Measurements from ENCODE around the gene SDC3. TPM values are rescaled to one million over a fixed set of nuclear protein-coding genes. Genes with fewer than 3 reads are reported as not detected.
A peak's percentile ranks its signal among the peaks of the same experiment; 100 is the strongest.

SDC3 gene
- total RNA-seq, 1 experiment from 2014 or later, result 0.31 TPM

- peak; percentile 57 for DNase-seq (ENCODE audit: low spot score)
These were observed 20.8 kb upstream of the SDC3 start for GRCh38 chr1:30929135-30929889.

GRCh38 chr1:30928789-30929134 is 20.2 kb upstream of the SDC3 start:
- no peak for DNase-seq (ENCODE audit: low spot score)

DNA sequence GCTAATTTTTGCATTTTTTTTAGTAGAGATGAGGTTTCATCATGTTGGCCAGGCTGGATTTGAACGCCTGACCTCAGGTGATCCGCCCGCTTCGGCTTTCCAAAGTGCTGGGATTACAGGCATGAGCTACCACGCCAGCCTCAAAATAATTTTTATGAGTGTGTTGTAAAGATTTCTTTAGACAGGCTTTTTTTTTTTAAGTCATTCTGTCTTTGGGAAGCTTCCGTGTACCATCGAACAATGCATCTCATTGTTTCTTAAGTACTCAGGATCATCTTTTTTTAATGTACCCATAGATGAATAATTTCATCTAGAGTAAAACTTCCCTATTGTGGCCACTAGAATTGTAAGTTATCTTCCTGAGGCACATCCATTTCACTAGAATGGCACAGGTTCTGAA is 19.6 kb upstream of the SDC3 start:
- DNase-seq (ENCODE audit: low spot score), result no peak

DNA sequence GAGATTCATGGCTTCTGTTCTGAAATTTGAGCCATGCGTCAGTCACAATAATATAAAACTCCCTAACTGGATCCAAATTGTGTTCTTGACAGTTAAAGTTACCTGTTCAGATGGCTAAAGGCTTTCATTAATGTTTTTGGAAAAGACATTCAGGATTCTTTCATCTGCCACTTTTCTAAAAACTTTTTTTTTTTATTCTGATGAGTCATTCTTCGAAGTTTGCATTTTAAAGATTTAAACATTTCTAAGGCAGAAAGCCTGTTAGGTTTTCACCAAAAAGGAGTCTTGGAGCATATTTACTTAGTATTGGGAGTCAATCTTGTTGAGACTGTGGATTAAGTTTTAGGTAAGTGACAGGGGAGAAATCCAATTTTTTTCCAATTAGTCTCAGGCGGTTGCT is 18.9 kb upstream of the SDC3 start:
- DNase-seq (ENCODE audit: low spot score), result no peak

DNA sequence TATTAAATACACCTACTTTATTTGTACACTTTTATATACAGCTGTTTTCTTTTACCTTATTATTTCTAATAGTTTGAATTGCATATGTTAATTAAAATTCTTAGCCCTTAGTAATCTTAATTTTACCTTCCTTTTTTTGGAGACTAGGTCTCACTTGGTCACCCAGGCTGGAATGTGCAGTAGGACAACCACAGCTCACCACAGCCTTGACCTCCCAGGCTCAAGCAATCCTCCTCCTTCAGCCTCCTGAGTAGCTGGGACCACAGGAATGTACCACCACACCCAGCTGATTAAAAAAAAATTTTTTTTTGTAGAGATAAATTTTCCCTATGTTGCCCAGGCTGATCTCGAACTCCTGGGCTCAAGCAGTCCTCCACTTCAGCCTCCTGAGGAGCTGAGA is 15.0 kb upstream of the SDC3 start:
- no peak for DNase-seq (ENCODE audit: low spot score)

DNA sequence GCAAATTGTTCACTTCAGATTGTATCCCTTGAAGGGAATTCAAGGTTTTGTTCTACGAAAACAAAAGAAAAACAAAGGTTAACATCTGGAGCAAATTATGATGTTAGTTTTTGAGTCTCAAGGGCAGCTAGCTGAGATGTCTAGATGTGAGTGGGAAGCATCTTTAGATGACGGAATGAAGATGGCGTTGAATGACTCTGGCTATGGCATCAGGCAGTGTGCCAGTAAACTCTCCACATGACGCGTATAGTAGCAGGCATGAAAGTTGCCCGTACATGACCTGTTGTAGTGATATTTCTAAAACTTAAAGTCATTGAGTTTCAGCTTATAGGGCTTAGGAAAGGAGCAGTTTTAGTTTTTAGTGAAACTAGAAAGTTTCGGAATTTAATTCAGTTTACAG is 12.3 kb upstream of the SDC3 start:
- no peak for DNase-seq (ENCODE audit: low spot score)

DNA sequence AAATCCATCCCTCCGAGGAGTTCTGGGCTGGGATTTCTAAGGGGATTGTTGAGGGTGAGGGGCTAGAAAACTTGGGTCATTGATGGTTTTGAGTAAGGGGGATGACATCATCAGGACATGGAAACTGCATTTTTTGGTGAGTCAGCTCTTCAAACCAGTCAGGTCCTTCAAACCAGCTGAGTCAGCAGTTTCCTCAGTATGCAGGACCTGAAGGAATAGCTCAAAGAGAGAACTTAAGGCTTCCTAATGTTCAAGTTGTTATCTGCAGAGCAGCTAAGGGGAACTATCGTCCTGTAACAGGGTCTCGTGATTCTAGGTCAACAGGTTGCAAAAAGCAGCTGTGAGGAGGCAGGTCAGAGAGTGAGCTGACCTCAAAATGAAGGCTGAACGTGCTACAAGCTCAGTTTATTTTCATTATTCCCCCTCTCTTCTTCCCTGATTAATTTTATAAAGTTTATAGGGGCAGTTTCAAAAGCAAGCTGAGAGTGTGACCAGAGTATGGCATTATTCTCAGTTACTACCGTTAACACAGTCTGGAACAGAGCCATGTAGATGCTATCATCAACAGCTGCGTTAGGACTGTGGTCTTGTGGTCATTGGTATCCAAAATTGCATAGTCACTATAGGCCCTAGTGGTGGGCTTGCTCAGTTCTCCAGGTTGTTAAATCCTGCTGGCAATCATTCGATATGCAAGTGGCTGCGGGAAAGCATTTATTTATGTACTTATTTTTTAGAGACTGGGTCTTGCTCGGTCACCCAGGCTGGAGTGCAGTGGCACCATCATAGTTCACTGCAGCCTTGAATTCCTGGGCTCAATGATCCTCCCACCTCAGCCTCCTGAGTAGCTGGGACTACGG is 10.7 kb upstream of the SDC3 start:
- no peak for DNase-seq (ENCODE audit: low spot score)

GRCh38 chr1:30916296-30916695 is 7.7 kb upstream of the SDC3 start:
- no peak for DNase-seq (ENCODE audit: low spot score)

GRCh38 chr1:30915491-30916230 is 7.1 kb upstream of the SDC3 start:
- DNase-seq (ENCODE audit: low spot score), result no peak

- no peak for DNase-seq (ENCODE audit: low spot score)
These were observed 6.4 kb upstream of the SDC3 start for GRCh38 chr1:30914931-30915330.

- DNase-seq (ENCODE audit: low spot score), result no peak
These were observed 6.0 kb upstream of the SDC3 start for GRCh38 chr1:30914587-30914922.

DNA sequence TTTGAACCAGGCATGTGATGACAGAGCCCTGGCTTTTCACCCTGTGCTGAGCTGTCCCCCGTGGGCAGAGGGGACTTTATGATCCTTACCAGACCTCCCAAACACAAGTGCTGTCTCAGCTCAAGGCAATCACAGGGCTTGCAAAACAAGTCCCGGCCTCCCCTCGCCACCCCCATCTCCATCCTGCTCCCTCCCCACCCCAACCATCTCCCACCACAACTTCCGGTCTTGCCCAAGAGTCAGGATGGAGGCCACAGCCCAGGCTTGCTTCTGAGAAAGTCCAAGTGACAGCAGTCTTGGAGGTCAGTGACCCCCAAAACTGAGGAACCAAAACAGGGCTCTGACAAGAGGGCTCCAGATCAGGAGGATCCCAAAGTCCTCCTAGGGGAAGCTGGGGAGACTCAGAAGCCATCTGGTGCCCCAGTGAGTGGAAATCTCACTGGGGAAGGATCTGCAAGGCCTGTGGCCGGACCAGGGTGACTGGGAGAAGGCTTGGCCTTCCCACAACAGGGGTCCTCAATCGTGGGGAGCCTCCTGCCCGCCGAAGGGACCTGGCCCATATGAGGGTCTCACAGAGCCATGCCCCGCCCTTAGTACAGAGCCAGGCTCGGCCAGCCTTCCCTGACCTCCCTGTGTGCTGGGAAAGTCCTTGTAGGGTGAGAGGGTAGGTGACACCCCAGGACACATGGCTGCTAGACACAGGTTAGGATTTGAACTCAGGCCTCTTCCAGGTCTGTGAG is 4.5 kb upstream of the SDC3 start:
- DNase-seq (ENCODE audit: low spot score), result no peak

- no peak for DNase-seq (ENCODE audit: low spot score)
These were observed 3.7 kb upstream of the SDC3 start for GRCh38 chr1:30912224-30912623.

DNA sequence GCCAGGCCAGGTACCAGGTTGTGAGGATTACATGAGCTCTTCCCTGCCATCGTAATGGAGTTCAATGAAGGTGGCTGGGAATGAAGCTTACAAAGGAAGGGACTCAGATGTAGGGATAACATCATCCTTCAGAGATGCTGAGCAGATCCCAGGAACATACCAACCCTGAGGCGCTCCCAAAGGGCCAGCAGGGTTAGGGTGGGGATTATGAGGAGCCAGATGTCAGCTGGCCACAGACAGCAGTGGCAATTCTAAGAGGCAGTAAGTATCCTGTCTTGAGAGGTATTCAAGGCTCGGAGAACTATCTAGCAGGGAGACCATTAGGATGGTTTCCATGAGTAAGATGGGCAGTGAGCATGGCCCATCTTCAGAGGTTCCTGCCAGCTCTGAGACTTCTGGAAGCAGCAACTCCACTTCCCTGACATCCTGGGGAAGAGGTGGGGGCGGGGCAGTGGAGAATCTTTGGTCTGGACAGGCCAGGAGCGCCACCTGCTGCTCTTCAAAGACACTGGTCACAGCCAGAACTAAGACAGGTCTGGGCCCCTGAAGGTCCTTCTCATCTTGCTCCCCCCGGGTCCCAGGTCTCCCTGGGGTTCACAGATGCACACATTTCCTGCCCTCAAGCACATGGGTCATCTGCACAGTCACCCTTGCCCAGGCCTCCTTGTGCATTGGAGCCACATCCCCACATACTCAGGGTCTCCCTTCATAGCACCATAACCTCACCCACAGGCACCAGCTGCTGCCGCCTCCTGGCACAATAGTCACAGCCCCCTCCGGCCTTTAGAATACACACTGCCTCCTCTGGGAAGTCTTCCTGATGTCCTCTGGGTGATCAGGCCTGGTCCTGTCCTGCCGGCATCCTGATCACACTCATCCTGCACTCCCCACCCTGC is 2.7 kb upstream of the SDC3 start:
- peak; percentile 89 for DNase-seq (ENCODE audit: low spot score)

GRCh38 chr1:30909365-30910068 is 959 bp upstream of the SDC3 start:
- no peak for DNase-seq (ENCODE audit: low spot score)

DNA sequence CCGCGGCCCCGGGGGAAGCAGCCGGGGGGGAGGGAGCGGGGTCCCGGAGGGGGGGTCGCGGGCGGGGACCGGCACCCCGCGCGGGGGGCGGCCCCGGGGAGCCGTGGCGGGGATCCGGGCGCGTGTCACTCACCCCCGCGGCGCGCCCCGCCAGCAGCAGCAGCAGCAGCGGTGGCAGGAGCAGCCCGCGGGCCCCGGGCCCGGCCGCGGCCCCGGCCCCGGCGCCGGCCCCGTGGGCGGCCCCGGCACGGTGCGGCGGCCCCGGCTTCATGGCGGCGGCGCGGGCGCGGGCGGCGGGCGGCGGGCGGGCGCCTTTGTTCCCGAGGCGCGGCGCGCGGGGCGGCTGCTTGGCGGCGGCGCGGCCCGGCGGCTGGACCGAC is 252 bp downstream of the SDC3 start:
- DNase-seq (ENCODE audit: low spot score), result no peak

DNA sequence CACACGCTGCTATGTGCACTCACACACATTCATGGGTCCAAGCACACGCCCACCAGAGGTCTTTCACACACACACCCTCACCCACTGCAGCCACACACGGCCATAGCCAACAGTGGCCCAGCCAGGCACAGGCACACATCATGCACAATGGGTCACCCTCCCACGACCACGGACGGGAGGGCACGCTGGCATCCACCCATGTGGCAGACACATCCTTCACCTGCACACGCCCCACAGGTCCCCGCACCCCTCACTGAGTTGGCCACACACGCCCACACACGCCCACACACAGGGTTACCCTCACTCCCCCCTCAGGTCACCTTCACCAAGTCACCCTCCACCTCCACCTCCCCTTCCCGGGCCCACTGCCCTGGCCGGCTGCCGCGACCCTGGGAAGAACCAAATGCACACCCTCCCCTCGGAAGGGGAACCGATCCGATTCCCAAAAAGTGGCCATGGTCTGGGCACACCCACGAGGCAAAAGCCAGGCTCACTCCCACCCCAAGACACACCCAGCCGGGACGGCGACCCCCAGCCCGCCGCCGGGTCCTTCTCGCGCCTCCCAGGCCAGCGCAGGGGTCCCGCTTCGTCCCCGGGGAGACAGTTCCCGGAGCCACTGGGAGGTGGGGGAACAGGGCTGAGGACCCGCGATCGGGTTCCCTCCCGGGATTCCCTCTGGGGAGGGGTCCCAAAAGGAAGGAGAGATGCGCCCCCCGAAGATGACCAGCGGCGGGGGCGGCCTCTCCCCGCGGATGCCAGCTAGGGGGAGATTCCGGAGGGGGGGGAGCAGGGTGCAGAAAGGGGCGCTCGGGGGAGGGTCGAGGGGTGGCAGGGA is 860 bp downstream of the SDC3 start:
- DNase-seq (ENCODE audit: low spot score), result no peak

DNA sequence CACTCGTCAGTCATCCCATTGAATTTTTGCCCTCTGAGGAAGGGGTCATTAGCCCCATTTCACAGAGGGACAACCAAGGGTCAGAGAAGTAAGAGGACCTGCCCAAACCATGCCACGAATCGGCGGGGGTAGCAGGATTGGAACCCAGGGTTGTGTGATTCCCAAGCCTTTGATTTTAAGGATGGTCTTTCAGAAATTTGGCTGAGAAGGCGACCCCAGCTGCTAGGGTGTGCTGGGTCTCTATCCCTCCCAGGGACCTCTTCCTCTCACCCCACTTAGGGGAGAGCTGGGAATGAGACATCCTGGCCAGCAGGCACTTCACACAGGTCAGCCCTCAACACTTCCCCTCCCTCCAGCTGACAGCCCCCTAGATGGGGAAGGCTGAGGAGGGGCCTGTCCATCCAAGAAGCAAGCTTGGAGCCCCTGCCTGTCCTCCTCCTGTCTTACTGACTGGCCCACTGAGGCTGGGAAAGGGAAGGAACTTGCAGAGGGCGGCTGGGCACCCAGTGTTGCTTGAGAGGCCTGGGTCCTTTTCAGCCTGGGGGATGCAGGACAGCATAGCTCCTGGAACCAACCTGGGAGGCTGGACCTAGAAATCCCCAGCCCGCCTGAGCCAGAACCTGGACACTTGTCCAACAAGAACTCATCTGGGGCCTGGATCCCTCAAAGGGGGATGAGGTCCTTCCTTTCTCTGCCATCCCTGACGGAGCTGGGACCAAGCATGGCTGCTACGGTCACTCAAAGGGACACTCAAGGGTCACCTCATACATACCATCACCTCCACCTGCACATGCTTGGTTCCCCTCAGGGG is 1.7 kb downstream of the SDC3 start:
- DNase-seq (ENCODE audit: low spot score), result no peak

Data from HT-29 (cell line).